BE2C (cell line): ENCODE measurements around the gene LIN54.
A peak's percentile ranks its signal among the peaks of the same experiment; 100 is the strongest.

Experiments
- DNase-seq: peaks from one replicate; pipeline ENCODE4 v3.0.0-alpha.2; 2020
- H3K27me3 ChIP-seq: fragments of 250-450 bp; sonication (Bioruptor Pico); 2 replicates; pipeline ENCODE4 v1.5.1; 2020; ENCODE audit warnings: mild to moderate bottlenecking
- H3K36me3 ChIP-seq: fragments of 250-450 bp; sonication (Bioruptor Pico); 2 replicates; pipeline ENCODE4 v1.5.1; 2020; ENCODE audit warnings: mild to moderate bottlenecking
- H3K4me1 ChIP-seq: fragments of 250-450 bp; sonication (Bioruptor Pico); 2 replicates; pipeline ENCODE4 v1.5.1; 2020
- H3K4me3 ChIP-seq: 2 replicates; pipeline ENCODE4 v1.5.1; 2011; ENCODE audit warnings: low read depth, low read length
- H3K9me3 ChIP-seq: fragments of 250-450 bp; sonication (Bioruptor Pico); 2 replicates; pipeline ENCODE4 v1.5.1; 2020
- TF ChIP-seq, protein P1 (sequence below): IDR thresholded peaks from 2 replicates; pipeline ENCODE4 v1.5.1; 2012; ENCODE audit warnings: mild to moderate bottlenecking, low read depth, low read length

Gene LIN54

DNA sequence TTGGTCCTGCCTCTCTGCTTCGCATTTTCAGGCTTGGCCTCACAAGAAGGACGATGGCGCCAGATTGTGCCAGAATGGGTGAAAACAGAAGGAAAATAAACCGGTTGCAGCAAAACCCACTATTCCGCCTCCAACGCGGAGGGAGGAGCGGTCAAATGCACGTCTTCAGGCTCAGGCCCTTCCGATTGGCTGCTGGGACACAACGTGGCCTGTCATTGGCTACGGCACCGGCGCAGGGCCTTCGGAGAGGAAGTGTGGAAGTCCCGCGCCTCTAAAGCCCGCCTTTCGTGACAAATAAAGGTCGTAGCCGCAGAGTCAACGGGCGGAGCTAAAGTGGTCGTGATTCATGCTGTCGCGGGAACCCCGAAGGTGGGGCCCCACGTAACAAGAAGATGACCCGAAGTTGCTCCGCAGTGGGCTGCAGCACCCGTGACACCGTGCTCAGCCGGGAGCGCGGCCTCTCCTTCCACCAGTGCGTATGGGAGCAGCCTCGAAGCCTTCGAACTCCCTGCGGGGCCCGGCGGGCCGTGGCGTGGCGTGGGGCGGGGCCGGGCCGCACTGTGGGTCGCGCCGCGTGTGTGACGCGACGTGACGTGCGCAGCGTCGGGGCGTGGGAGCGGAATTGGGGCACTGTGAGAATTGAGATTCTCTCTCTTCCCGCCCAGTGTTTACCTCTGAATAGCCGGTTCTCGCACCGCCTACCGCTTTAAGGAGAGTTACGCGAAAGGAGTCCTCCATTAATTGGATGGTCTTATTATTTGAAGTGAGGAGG, 110.0 kb downstream of the LIN54 start, which contains the start of gene THAP9:
Gene THAP9, plus strand, starts transcription at position 325 of the 772 bp plus-strand sequence. Its CDS starts 68 bp downstream, at position 393.
- peaks cover 24% of the 10 kb centered on the region for H3K36me3 ChIP-seq
- H3K4me1 ChIP-seq, result no peaks in the 10 kb centered on the region
- TF ChIP-seq, protein P1, sequence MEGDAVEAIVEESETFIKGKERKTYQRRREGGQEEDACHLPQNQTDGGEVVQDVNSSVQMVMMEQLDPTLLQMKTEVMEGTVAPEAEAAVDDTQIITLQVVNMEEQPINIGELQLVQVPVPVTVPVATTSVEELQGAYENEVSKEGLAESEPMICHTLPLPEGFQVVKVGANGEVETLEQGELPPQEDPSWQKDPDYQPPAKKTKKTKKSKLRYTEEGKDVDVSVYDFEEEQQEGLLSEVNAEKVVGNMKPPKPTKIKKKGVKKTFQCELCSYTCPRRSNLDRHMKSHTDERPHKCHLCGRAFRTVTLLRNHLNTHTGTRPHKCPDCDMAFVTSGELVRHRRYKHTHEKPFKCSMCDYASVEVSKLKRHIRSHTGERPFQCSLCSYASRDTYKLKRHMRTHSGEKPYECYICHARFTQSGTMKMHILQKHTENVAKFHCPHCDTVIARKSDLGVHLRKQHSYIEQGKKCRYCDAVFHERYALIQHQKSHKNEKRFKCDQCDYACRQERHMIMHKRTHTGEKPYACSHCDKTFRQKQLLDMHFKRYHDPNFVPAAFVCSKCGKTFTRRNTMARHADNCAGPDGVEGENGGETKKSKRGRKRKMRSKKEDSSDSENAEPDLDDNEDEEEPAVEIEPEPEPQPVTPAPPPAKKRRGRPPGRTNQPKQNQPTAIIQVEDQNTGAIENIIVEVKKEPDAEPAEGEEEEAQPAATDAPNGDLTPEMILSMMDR, result no peak
- peak within 1 kb of the TSS; percentile 74 for H3K4me3 ChIP-seq
- DNase-seq, result peak; percentile 98
- H3K9me3 ChIP-seq, result no peaks in the 10 kb centered on the region
- no peaks in the 10 kb centered on the region for H3K27me3 ChIP-seq

DNA sequence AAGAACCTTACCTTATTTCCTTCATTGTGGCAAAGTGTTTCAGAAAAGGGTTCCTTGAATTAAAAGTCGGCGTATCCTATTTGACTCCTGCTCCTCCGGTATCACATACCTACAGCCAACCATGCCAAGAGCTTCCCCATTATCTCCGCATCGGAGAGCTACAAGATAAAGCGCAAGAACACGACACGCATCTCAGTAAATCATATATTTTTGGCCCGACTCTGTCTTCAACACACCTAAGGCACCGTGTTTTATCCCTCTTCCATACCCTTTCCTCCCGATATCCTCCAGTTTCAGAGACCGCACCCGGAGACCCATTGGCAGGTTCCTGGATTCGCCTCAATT, 110.6 kb downstream of the LIN54 start:
- peaks cover 28% of the 10 kb centered on the region for H3K36me3 ChIP-seq
- H3K27me3 ChIP-seq, result no peaks in the 10 kb centered on the region
- H3K4me3 ChIP-seq, result peak overlapping the region; percentile 74
- TF ChIP-seq, protein P1, result 0 out of 2 replicates have a peak, but pooled peaks have one; percentile 4
- no peak for DNase-seq
- no peaks in the 10 kb centered on the region for H3K9me3 ChIP-seq
- no peaks in the 10 kb centered on the region for H3K4me1 ChIP-seq

DNA sequence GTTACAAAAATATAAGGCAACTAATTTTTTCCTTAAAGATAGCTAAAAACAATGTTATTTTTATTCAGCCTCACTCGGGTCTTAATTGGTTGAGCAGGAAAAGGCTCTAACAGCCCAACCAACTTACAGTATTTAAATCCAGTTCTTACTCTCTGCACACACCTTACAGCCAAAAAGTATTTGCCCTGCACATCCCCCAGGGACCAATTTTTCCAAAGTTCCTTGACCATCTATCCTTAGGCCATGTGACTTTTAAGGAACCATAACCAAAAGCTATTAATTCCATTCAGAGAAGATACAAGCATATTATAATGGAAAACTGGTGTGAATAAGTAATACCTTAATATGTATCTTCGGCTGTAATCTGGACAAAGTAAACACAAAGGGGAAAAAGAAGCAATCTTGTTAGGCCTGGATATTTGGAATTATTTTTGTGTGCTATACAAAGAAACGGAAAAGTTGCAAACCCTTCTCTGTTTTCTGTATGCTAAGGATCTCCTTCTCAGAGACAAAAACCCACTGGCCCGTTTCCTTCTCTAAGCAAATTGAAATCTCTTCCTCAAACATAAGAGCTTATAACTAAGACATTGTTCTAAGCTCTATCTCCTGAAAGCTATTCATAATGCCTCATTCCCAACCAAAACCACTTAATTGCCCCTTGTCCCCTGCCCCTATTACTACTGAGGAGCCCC, 111.1 kb downstream of the LIN54 start:
- Histone ChIP-seq H3K9me3 (no peaks in the 10 kb centered on the region), H3K36me3 (peaks cover 33% of the 10 kb centered on the region), H3K4me1 (no peaks in the 10 kb centered on the region), H3K4me3 (peak overlapping the region; percentile 74), H3K27me3 (no peaks in the 10 kb centered on the region)
- DNase-seq, result no peak
- TF ChIP-seq, protein P1, result no peak

DNA sequence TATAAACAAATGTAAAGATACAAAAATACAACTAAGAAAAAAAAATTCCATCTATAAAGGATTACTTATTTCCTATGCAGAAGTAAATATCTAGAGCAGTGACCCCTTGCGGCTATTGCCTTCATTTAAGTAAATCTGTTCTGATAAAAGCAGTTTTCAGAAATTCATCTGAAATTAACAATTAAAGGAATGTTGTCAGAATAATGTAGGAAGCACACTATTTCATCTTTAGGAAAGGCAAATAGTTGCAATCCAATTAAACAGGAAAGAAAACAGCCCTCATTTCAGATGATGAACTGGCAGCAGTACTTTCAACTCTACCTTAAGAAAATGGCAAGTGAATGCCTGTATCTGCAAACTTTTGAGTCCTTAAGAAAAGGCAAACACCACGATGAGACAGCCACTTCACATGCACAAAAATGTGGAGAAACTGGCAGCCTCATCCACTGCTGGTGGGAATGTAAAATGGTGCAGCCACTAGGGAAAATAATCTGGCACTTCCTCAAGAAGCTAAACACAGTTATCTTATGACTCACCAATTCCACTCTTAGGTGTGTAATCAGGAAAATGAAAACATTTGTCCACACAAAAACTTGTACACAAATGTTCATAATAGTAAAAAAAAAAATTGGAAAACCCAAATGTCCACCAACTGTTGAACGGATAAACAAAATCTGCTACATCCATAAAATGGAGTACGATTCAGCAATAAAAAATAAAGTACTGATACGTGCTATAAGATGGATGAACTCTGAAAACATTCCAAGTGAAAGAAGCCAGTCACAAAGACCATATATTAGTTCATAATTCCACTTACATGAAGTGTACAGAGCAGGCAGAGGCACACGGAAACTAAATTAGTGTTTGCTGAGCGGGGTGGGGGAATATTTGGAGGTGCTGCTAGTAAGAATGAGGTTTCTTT, 112.0 kb downstream of the LIN54 start:
- Histone ChIP-seq H3K27me3 (no peaks in the 10 kb centered on the region), H3K9me3 (no peaks in the 10 kb centered on the region), H3K36me3 (peaks cover 41% of the 10 kb centered on the region), H3K4me1 (no peaks in the 10 kb centered on the region), H3K4me3 (peak overlapping the region; percentile 74)
- TF ChIP-seq, protein P1, result peak; percentile 56
- DNase-seq, result peak; percentile 24

DNA sequence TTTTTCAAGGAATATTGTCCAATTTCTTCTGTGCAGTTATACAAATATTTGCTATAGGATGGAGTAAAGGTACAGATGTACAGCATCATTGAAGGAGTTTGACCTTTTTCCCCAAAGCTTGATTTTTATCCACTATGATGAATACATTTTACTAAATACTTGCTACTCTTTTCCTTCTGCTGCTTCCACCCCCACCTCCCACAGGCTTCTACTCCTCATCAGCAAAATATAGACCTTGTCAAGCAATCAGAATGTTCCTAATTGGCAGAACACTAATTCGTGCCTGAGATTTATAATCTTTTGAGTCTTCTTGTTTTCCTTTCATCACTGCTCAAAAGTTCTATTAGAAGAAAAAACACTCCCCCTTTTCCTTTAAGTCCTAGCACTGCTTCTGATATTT, 113.9 kb downstream of the LIN54 start:
- TF ChIP-seq, protein P1, result no peak
- Histone ChIP-seq H3K4me3 (no peak overlapping the region), H3K36me3 (peaks cover 50% of the 10 kb centered on the region)

More for the DNA sequence above, 113.9 kb downstream of the LIN54 start:
- Histone ChIP-seq H3K27me3 (no peaks in the 10 kb centered on the region), H3K9me3 (no peaks in the 10 kb centered on the region), H3K4me1 (peaks cover 2% of the 10 kb centered on the region; the same call in 1 of the 2 replicates)
- DNase-seq, result no peak
